MM.1S (cell line): Measurements from ENCODE around the gene ISYNA1.

Experiments used
- DNase-seq: peaks from one replicate; pipeline ENCODE4 v3.0.0-alpha.2; 2015
- H2AFZ ChIP-seq: fragments of 300-600 bp; sonication (generic); 2 replicates; pipeline ENCODE4 v1.6.0; 2016; ENCODE audit warnings: antibody characterized with exemption, low read length
- H3F3A ChIP-seq: fragments of 300-600 bp; sonication (generic); 2 replicates; pipeline ENCODE4 v1.6.1; 2016; ENCODE audit warnings: mild to moderate bottlenecking, antibody characterized with exemption, low read length, moderate library complexity, mixed read lengths; ENCODE audit not compliant: insufficient read depth
- H3K27ac ChIP-seq: fragments of 300-600 bp; sonication (generic); 2 replicates; pipeline ENCODE4 v1.5.1; 2016; ENCODE audit warnings: mild to moderate bottlenecking, low read length
- H3K27me3 ChIP-seq: fragments of 300-600 bp; sonication (generic); replicated peaks from 2 replicates; pipeline ENCODE4 v1.6.0; 2016; ENCODE audit warnings: low read length; ENCODE audit not compliant: insufficient read depth
- H3K36me3 ChIP-seq: fragments of 300-600 bp; sonication (generic); replicated peaks from 2 replicates; pipeline ENCODE4 v1.6.1; 2016; ENCODE audit warnings: mild to moderate bottlenecking, low read length, mixed read lengths; ENCODE audit not compliant: insufficient read depth
- H3K4me1 ChIP-seq: fragments of 300-600 bp; sonication (generic); 2 replicates; pipeline ENCODE4 v1.6.1; 2016; ENCODE audit warnings: low read length, mixed read lengths
- H3K4me2 ChIP-seq: fragments of 300-600 bp; sonication (generic); 2 replicates; pipeline ENCODE4 v1.6.0; 2016; ENCODE audit warnings: low read depth, low read length
- H3K4me3 ChIP-seq: fragments of 300-600 bp; sonication (generic); 2 replicates; pipeline ENCODE4 v1.5.1; 2016; ENCODE audit warnings: low read length, mixed read lengths
- H3K79me2 ChIP-seq: fragments of 300-600 bp; sonication (generic); 2 replicates; pipeline ENCODE4 v1.6.1; 2016; ENCODE audit warnings: mixed run types, low read length, mixed read lengths
- H3K9ac ChIP-seq: fragments of 300-600 bp; sonication (generic); 2 replicates; pipeline ENCODE4 v1.6.1; 2016; ENCODE audit warnings: low read length, mixed read lengths
- H3K9me2 ChIP-seq: fragments of 300-600 bp; sonication (generic); replicated peaks from 2 replicates; pipeline ENCODE4 v1.6.1; 2016; ENCODE audit warnings: mild to moderate bottlenecking, low read length, mixed read lengths; ENCODE audit not compliant: insufficient read depth
- H3K9me3 ChIP-seq: fragments of 300-600 bp; sonication (generic); replicated peaks from 2 replicates; pipeline ENCODE4 v1.6.1; 2016; ENCODE audit warnings: mild to moderate bottlenecking, low read length, mixed read lengths; ENCODE audit not compliant: insufficient read depth
- H4K20me1 ChIP-seq: fragments of 300-600 bp; sonication (generic); 2 replicates; pipeline ENCODE4 v1.6.1; 2016; ENCODE audit warnings: mild to moderate bottlenecking, low read length, moderate library complexity, mixed read lengths; ENCODE audit not compliant: insufficient read depth
- CTCF ChIP-seq: fragments of 300-600 bp; sonication (generic); IDR thresholded peaks from 2 replicates; pipeline ENCODE4 v1.5.1; 2016; ENCODE audit warnings: antibody characterized with exemption, low read length, mixed read lengths
- EZH2 ChIP-seq: fragments of 300-600 bp; sonication (generic); optimal IDR thresholded peaks from 2 replicates; pipeline ENCODE3; 2017; ENCODE audit warnings: low read depth, mild to moderate bottlenecking, antibody characterized with exemption, low read length, mixed read lengths
- EZH2phosphoT487 ChIP-seq: fragments of 300-600 bp; sonication (generic); IDR thresholded peaks from 2 replicates; pipeline ENCODE4 v1.6.1; 2018; ENCODE audit warnings: antibody characterized with exemption, low read length

Gene ISYNA1

GRCh38 chr19:18396471-18397241, 41.3 kb downstream of the ISYNA1 start:
- Histone ChIP-seq H2AFZ (no peak overlapping the region), H3K9me2 (no peaks in the 10 kb centered on the region), H3K36me3 (no peaks in the 10 kb centered on the region), H4K20me1 (no peaks in the 10 kb centered on the region), H3F3A (no peaks in the 10 kb centered on the region), H3K9ac (no peak overlapping the region), H3K79me2 (no peaks in the 10 kb centered on the region), H3K27ac (no peak overlapping the region), H3K4me1 (no peaks in the 10 kb centered on the region), H3K27me3 (peaks cover 48% of the 10 kb centered on the region), H3K4me2 (no peak overlapping the region), H3K9me3 (no peaks in the 10 kb centered on the region), H3K4me3 (no peak overlapping the region)
- no peak for DNase-seq
- TF ChIP-seq EZH2phosphoT487, result no peak
- no peak for TF ChIP-seq EZH2
- no peak for TF ChIP-seq CTCF

- no peak overlapping the region for H3K9ac ChIP-seq
- H3K36me3 ChIP-seq, result no peaks in the 10 kb centered on the region
- no peak overlapping the region for H2AFZ ChIP-seq
- no peak overlapping the region for H3K4me3 ChIP-seq
- H3K4me1 ChIP-seq, result no peaks in the 10 kb centered on the region
- no peaks in the 10 kb centered on the region for H3K9me2 ChIP-seq
- no peak overlapping the region for H3K27ac ChIP-seq
- no peak for TF ChIP-seq EZH2
- no peak for TF ChIP-seq EZH2phosphoT487
- TF ChIP-seq CTCF, result no peak
- no peaks in the 10 kb centered on the region for H3F3A ChIP-seq
- H3K79me2 ChIP-seq, result no peaks in the 10 kb centered on the region
- H3K27me3 ChIP-seq, result peaks cover 74% of the 10 kb centered on the region
- no peaks in the 10 kb centered on the region for H3K9me3 ChIP-seq
- no peaks in the 10 kb centered on the region for H4K20me1 ChIP-seq
- no peak for DNase-seq
- no peak overlapping the region for H3K4me2 ChIP-seq
These were observed 44.1 kb downstream of the ISYNA1 start for GRCh38 chr19:18393836-18394235.

- no peaks in the 10 kb centered on the region for H3K36me3 ChIP-seq
- DNase-seq, result no peak
- no peaks in the 10 kb centered on the region for H3K9me2 ChIP-seq
- peaks cover 77% of the 10 kb centered on the region for H3K27me3 ChIP-seq
- H3K79me2 ChIP-seq, result no peaks in the 10 kb centered on the region
- H4K20me1 ChIP-seq, result no peaks in the 10 kb centered on the region
- no peak overlapping the region for H3K4me2 ChIP-seq
- no peaks in the 10 kb centered on the region for H3K9me3 ChIP-seq
- H2AFZ ChIP-seq, result no peak overlapping the region
- no peak overlapping the region for H3K9ac ChIP-seq
- 0 out of 2 replicates have a peak, but pooled peaks cover 3% of the 10 kb centered on the region for H3K4me1 ChIP-seq
- H3K4me3 ChIP-seq, result no peak overlapping the region
- H3K27ac ChIP-seq, result no peak overlapping the region
- TF ChIP-seq EZH2phosphoT487 (no peak), CTCF (no peak), EZH2 (no peak)
- no peaks in the 10 kb centered on the region for H3F3A ChIP-seq
These were observed 45.0 kb downstream of the ISYNA1 start for GRCh38 chr19:18392926-18393325.
